ENCODE results near the gene G3BP2. TPM values are rescaled to one million over a fixed set of nuclear protein-coding genes. Genes with fewer than 3 reads are reported as not detected.
"Not testable (repeated sequence)": the region's sequence is repeated elsewhere in the genome, so short reads cannot be mapped to it uniquely, and the experiment has no call there.

G3BP2 gene
- total RNA-seq, 1 donor from 2014 or later = 146 TPM

GRCh38 chr4:75683482-75684155 lies 10.4 kb upstream of the G3BP2 start:
- no peak for DNase-seq (ENCODE audit: low spot score)

- no peak for DNase-seq (ENCODE audit: low spot score)
Observed at GRCh38 chr4:75679876-75680575, 6.8 kb upstream of the G3BP2 start.

GRCh38 chr4:75678965-75679364 lies 5.8 kb upstream of the G3BP2 start:
- no peak for DNase-seq (ENCODE audit: low spot score)

- no peak for DNase-seq (ENCODE audit: low spot score)
Observed at GRCh38 chr4:75678473-75678872, 5.3 kb upstream of the G3BP2 start.

GRCh38 chr4:75675004-75675531 lies 1.9 kb upstream of the G3BP2 start:
- DNase-seq (ENCODE audit: low spot score) = no peak

- no peak for DNase-seq (ENCODE audit: low spot score)
Observed at GRCh38 chr4:75673959-75674328, 733 bp upstream of the G3BP2 start.

GRCh38 chr4:75672461-75673026 lies 667 bp downstream of the G3BP2 start:
- DNase-seq (ENCODE audit: low spot score) = peak; percentile 65

GRCh38 chr4:75671802-75672421 lies 1.3 kb downstream of the G3BP2 start:
- DNase-seq (ENCODE audit: low spot score) = no peak

- no peak for DNase-seq (ENCODE audit: low spot score)
Observed at GRCh38 chr4:75668596-75668995, 4.6 kb downstream of the G3BP2 start.

- not testable (repeated sequence) for DNase-seq (ENCODE audit: low spot score)
Observed at GRCh38 chr4:75667636-75668035, 5.6 kb downstream of the G3BP2 start.

GRCh38 chr4:75666299-75666698 lies 6.9 kb downstream of the G3BP2 start:
- DNase-seq (ENCODE audit: low spot score) = no peak

GRCh38 chr4:75664604-75665003 lies 8.6 kb downstream of the G3BP2 start:
- not testable (repeated sequence) for DNase-seq (ENCODE audit: low spot score)

GRCh38 chr4:75662626-75663025 lies 10.6 kb downstream of the G3BP2 start:
- DNase-seq (ENCODE audit: low spot score) = no peak

GRCh38 chr4:75660491-75660890 lies 12.7 kb downstream of the G3BP2 start:
- DNase-seq (ENCODE audit: low spot score) = no peak

- no peak for DNase-seq (ENCODE audit: low spot score)
Observed at GRCh38 chr4:75659512-75660031, 13.6 kb downstream of the G3BP2 start.

- DNase-seq (ENCODE audit: low spot score) = no peak
Observed at GRCh38 chr4:75658876-75659275, 14.3 kb downstream of the G3BP2 start.

GRCh38 chr4:75655562-75655961 lies 17.6 kb downstream of the G3BP2 start:
- DNase-seq (ENCODE audit: low spot score) = no peak

- no peak for DNase-seq (ENCODE audit: low spot score)
Observed at GRCh38 chr4:75654905-75655304, 18.3 kb downstream of the G3BP2 start.

GRCh38 chr4:75653845-75654503 lies 19.2 kb downstream of the G3BP2 start:
- DNase-seq (ENCODE audit: low spot score) = no peak

GRCh38 chr4:75644095-75644494 lies 29.1 kb downstream of the G3BP2 start:
- DNase-seq (ENCODE audit: low spot score) = no peak

GRCh38 chr4:75643651-75644050 lies 29.6 kb downstream of the G3BP2 start:
- no peak for DNase-seq (ENCODE audit: low spot score)
